Measurements from ENCODE around the gene EID3. TPM values are rescaled to one million over a fixed set of nuclear protein-coding genes. Genes with fewer than 3 reads are reported as not detected.

The EID3 gene
- polyA plus RNA-seq, 2 of the 4 experiments (the other 2 are of a cell fraction): 6.8 to 12.2 TPM

DNA sequence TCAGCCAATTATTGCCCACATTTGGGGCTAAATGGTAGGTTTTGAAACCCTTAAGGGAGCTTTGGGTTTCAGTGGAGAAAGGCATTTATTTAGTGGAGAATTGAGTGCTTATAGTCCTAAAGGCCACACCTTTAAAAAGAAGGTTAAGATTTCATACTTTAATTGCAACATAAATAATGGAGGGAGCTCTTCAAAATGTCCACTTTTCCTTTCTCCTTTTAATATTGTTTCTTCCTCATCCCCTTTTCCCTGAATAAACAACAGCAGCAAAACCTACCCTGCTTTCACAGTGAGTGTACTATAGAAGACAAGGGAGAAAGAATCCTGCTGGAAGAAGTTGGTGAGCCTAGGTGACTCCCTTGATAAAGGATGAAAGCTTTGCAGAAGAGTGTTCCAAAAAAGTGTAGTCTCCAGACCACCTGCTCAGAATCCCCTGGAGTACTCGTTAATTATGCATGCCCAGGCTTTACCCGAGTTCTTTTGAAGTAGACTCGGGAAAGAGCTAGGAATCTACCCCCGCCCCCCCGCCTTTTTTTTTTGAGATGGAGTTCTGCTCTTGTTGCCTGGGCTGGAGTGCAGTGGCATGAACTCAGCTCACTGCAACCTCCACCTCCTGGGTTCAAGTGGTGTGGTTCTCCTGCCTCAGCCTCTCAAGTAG lies 11.5 kb upstream of the EID3 start:
- Histone ChIP-seq H3K4me2 (peak overlapping the region; percentile 97), H3K4me1 (peaks cover 48% of the 10 kb centered on the region)
- peak in 1 of 2 experiments; percentile 53 for DNase-seq (ENCODE audit: low read depth in 1 of 2, low spot score in 1 of 2)
- TF ChIP-seq ESRRA (IDR thresholded peaks at IDR 0.05; ENCODE audit: borderline replicate concordance, low read length) (no peak), ZFP36 (IDR thresholded peaks at IDR 0.05; ENCODE audit: borderline replicate concordance, partially characterized antibody) (no peak), REST (IDR thresholded peaks at IDR 0.05) (0 out of 2 replicates have a peak, but pooled peaks have one; percentile 16), HES2 (IDR thresholded peaks at IDR 0.05) (no peak), PHF8 (IDR thresholded peaks at IDR 0.05; ENCODE audit: borderline replicate concordance, low read depth) (no peak), ZNF302 (CRISPR knock-in tag; IDR thresholded peaks at IDR 0.05) (0 out of 2 replicates have a peak, but pooled peaks have one; percentile 34), HOXA7 (CRISPR knock-in tag; IDR thresholded peaks at IDR 0.05) (peak; percentile 97), MAZ (IDR thresholded peaks at IDR 0.05; ENCODE audit: borderline replicate concordance, low read depth, low read length) (no peak), EP300 (IDR thresholded peaks at IDR 0.05) (no peak), HMGXB4 (CRISPR knock-in tag; IDR thresholded peaks at IDR 0.05; ENCODE audit: borderline replicate concordance) (0 out of 2 replicates have a peak, but pooled peaks have one; percentile 43), FOXS1 (CRISPR knock-in tag; IDR thresholded peaks at IDR 0.05) (peak; percentile 66; the same call in 1 of the 2 replicates), HEYL (CRISPR knock-in tag; IDR thresholded peaks at IDR 0.05) (no peak), KDM5A (IDR thresholded peaks at IDR 0.05) (no peak), CBX8 (IDR thresholded peaks at IDR 0.05) (no peak), HDAC2 (IDR thresholded peaks at IDR 0.05) (no peak), RARB (CRISPR knock-in tag; IDR thresholded peaks at IDR 0.05) (peak; percentile 93), RFX5 (IDR thresholded peaks at IDR 0.05) (no peak), MYC (IDR thresholded peaks at IDR 0.05; ENCODE audit: borderline replicate concordance, low read length) (no peak), NFE2L2 (conservative IDR thresholded peaks at IDR 0.05; ENCODE audit: low read length) (no peak), JUNB (IDR thresholded peaks at IDR 0.05) (no peak), KDM1A (IDR thresholded peaks at IDR 0.05; ENCODE audit: low read depth) (no peak), POLR2AphosphoS2 (conservative IDR thresholded peaks at IDR 0.05; ENCODE audit: low read length) (peak; percentile 65), TP53 (CRISPR knock-in tag; IDR thresholded peaks at IDR 0.05) (0 out of 2 replicates have a peak, but pooled peaks have one; percentile 0), CBX2 (IDR thresholded peaks at IDR 0.05; ENCODE audit: borderline replicate concordance, low read depth) (no peak), USF2 (IDR thresholded peaks at IDR 0.05) (no peak), SMC3 (IDR thresholded peaks at IDR 0.05) (no peak), JUN (IDR thresholded peaks at IDR 0.05) (peak; percentile 39 to 81; a peak in 3 of 5 replicates), NR3C1 (IDR thresholded peaks at IDR 0.05) (no peak), MAX (IDR thresholded peaks at IDR 0.05) (no peak), BHLHE40 (IDR thresholded peaks at IDR 0.05; ENCODE audit: low read depth, low read length) (no peak)
- TF ChIP-seq, protein P1, sequence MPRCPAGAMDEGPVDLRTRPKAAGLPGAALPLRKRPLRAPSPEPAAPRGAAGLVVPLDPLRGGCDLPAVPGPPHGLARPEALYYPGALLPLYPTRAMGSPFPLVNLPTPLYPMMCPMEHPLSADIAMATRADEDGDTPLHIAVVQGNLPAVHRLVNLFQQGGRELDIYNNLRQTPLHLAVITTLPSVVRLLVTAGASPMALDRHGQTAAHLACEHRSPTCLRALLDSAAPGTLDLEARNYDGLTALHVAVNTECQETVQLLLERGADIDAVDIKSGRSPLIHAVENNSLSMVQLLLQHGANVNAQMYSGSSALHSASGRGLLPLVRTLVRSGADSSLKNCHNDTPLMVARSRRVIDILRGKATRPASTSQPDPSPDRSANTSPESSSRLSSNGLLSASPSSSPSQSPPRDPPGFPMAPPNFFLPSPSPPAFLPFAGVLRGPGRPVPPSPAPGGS (IDR thresholded peaks at IDR 0.05): no peak
- TF ChIP-seq, protein P2, sequence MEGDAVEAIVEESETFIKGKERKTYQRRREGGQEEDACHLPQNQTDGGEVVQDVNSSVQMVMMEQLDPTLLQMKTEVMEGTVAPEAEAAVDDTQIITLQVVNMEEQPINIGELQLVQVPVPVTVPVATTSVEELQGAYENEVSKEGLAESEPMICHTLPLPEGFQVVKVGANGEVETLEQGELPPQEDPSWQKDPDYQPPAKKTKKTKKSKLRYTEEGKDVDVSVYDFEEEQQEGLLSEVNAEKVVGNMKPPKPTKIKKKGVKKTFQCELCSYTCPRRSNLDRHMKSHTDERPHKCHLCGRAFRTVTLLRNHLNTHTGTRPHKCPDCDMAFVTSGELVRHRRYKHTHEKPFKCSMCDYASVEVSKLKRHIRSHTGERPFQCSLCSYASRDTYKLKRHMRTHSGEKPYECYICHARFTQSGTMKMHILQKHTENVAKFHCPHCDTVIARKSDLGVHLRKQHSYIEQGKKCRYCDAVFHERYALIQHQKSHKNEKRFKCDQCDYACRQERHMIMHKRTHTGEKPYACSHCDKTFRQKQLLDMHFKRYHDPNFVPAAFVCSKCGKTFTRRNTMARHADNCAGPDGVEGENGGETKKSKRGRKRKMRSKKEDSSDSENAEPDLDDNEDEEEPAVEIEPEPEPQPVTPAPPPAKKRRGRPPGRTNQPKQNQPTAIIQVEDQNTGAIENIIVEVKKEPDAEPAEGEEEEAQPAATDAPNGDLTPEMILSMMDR (IDR thresholded peaks at IDR 0.05): no peak

More for the DNA sequence above, 11.5 kb upstream of the EID3 start:
- WGBS (ENCODE audit: missing lambda C conversion rate): 1% methylated on average over 5 of the region's 5 CpGs
- H3K9me3 ChIP-seq: no peaks in the 10 kb centered on the region
- peak overlapping the region; percentile 94 to 98 for H3K27ac ChIP-seq
- ChIA-PET POLR2A (interaction anchor here (0.9 to 8.6 kb wide), 7 partner anchors 8 to 115 kb away, joined by 3 to 190 read pairs (median 14); partner anchors contain the start of genes EID3 and TXNRD1), CTCF (interaction anchor here (0.8 to 13.7 kb wide), 5 partner anchors 8 to 81 kb away, joined by 3 to 155 read pairs (median 4); partner anchors contain the start of genes EID3 and TXNRD1)
- ATAC-seq (no peak), FAIRE-seq (no peak)
- peak overlapping the region; percentile 68 for H3K4me3 ChIP-seq
